SK-N-SH treated with all-trans-retinoic acid at 6 μM for 48 hours (cell line): Measurements from ENCODE around the gene ZNF512.

Experiments used
- ATAC-seq: fragments of 200-7000 bp; cut with Tn5 transposase; 3 replicates; pipeline ENCODE4 v1.9.1; 2020; ENCODE audit warnings: mild to moderate bottlenecking, moderate library complexity
- ARNTL ChIP-seq: fragments of 450-650 bp; formaldehyde crosslinking; IDR thresholded peaks from 2 replicates; pipeline ENCODE4 v1.5.0; 2020; ENCODE audit warnings: low read depth, mild to moderate bottlenecking, moderate library complexity, borderline replicate concordance
- BACH2 ChIP-seq: fragments of 250-450 bp; sonication (Bioruptor Pico); IDR thresholded peaks from 2 replicates; pipeline ENCODE4 v1.9.0; 2021; ENCODE audit warnings: mild to moderate bottlenecking, borderline replicate concordance
- CREB5 ChIP-seq: fragments of 250-450 bp; sonication (Bioruptor Pico); IDR thresholded peaks from 2 replicates; pipeline ENCODE4 v1.5.1; 2020; ENCODE audit warnings: low read depth, mild to moderate bottlenecking, moderate library complexity
- CSDC2 ChIP-seq: fragments of 250-450 bp; sonication (Bioruptor Pico); IDR thresholded peaks from 2 replicates; pipeline ENCODE4 v1.5.0; 2020; ENCODE audit warnings: mild to moderate bottlenecking, moderate library complexity
- CSRNP3 ChIP-seq: fragments of 250-450 bp; sonication (Bioruptor Pico); IDR thresholded peaks from 2 replicates; pipeline ENCODE4 v1.5.1; 2021; ENCODE audit warnings: mild to moderate bottlenecking, moderate library complexity
- ESRRG ChIP-seq: fragments of 250-450 bp; sonication (Bioruptor Pico); IDR thresholded peaks from 2 replicates; pipeline ENCODE4 v1.6.1; 2021; ENCODE audit warnings: mild to moderate bottlenecking
- GLIS3 ChIP-seq: fragments of 250-450 bp; sonication (Bioruptor Pico); IDR thresholded peaks from 2 replicates; pipeline ENCODE4 v1.5.0; 2020; ENCODE audit warnings: mild to moderate bottlenecking, moderate library complexity
- ISL1 ChIP-seq: fragments of 250-450 bp; sonication (Bioruptor Pico); IDR thresholded peaks from 2 replicates; pipeline ENCODE4 v2.1.2; 2022; ENCODE audit warnings: mild to moderate bottlenecking, moderate library complexity
- OSR1 ChIP-seq: fragments of 250-450 bp; sonication (Bioruptor Pico); IDR thresholded peaks from 2 replicates; pipeline ENCODE4 v1.8.0; 2022; ENCODE audit warnings: moderate library complexity, mild to moderate bottlenecking, inconsistent platforms
- PATZ1 ChIP-seq: fragments of 250-450 bp; sonication (Bioruptor Pico); IDR thresholded peaks from 2 replicates; pipeline ENCODE4 v1.8.0; 2020; ENCODE audit warnings: mild to moderate bottlenecking, moderate library complexity, borderline replicate concordance
- PPARA ChIP-seq: fragments of 250-450 bp; sonication (Bioruptor Pico); IDR thresholded peaks from 2 replicates; pipeline ENCODE4 v1.5.0; 2020; ENCODE audit warnings: mild to moderate bottlenecking, borderline replicate concordance
- RARB ChIP-seq: fragments of 250-450 bp; sonication (Bioruptor Pico); IDR thresholded peaks from 2 replicates; pipeline ENCODE4 v1.8.0; 2021; ENCODE audit warnings: mild to moderate bottlenecking, moderate library complexity
- SNAI2 ChIP-seq: fragments of 250-450 bp; sonication (Bioruptor Pico); IDR thresholded peaks from 2 replicates; pipeline ENCODE4 v1.5.0; 2020; ENCODE audit warnings: mild to moderate bottlenecking, moderate library complexity
- TCF4 ChIP-seq: fragments of 250-450 bp; sonication (Bioruptor Pico); IDR thresholded peaks from 2 replicates; pipeline ENCODE4 v1.8.0; 2021; ENCODE audit warnings: mild to moderate bottlenecking, moderate library complexity, borderline replicate concordance
- TOX ChIP-seq: fragments of 250-450 bp; sonication (Bioruptor Pico); IDR thresholded peaks from 2 replicates; pipeline ENCODE4 v1.8.0; 2021; ENCODE audit warnings: mild to moderate bottlenecking, moderate library complexity, borderline replicate concordance
- TSHZ2 ChIP-seq: fragments of 250-450 bp; sonication (Bioruptor Pico); IDR thresholded peaks from 2 replicates; pipeline ENCODE4 v1.5.0; 2020; ENCODE audit warnings: mild to moderate bottlenecking, moderate library complexity
- ZC3H10 ChIP-seq: fragments of 250-450 bp; sonication (Bioruptor Pico); IDR thresholded peaks from 2 replicates; pipeline ENCODE4 v1.5.1; 2021; ENCODE audit warnings: mild to moderate bottlenecking, moderate library complexity
- ZFP3 ChIP-seq: fragments of 250-450 bp; sonication (Bioruptor Pico); IDR thresholded peaks from 2 replicates; pipeline ENCODE4 v1.5.0; 2020; ENCODE audit warnings: mild to moderate bottlenecking, moderate library complexity
- ZFP30 ChIP-seq: fragments of 450-650 bp; formaldehyde crosslinking; IDR thresholded peaks from 2 replicates; pipeline ENCODE4 v1.5.0; 2022; ENCODE audit warnings: mild to moderate bottlenecking, moderate library complexity
- ZNF565 ChIP-seq: fragments of 450-650 bp; formaldehyde crosslinking; conservative IDR thresholded peaks from 2 replicates; pipeline ENCODE4 v1.5.0; 2020; ENCODE audit warnings: low read depth, mild to moderate bottlenecking, moderate library complexity
- ZNF70 ChIP-seq: fragments of 450-650 bp; formaldehyde crosslinking; IDR thresholded peaks from 2 replicates; pipeline ENCODE4 v1.5.0; 2020; ENCODE audit warnings: mild to moderate bottlenecking, moderate library complexity
- ZNF8 ChIP-seq: fragments of 450-650 bp; formaldehyde crosslinking; IDR thresholded peaks from 2 replicates; pipeline ENCODE4 v1.5.0; 2020; ENCODE audit warnings: mild to moderate bottlenecking, moderate library complexity

Gene ZNF512

GRCh38 chr2:27566628-27567027 is 16.2 kb upstream of the ZNF512 start:
- ATAC-seq = no peak
- TF ChIP-seq ZFP3 (CRISPR knock-in tag) (no peak), PPARA (CRISPR knock-in tag) (no peak), ZFP30 (no peak), ZC3H10 (CRISPR knock-in tag) (no peak), ZNF565 (CRISPR knock-in tag) (no peak), OSR1 (CRISPR knock-in tag) (no peak), GLIS3 (CRISPR knock-in tag) (no peak), SNAI2 (CRISPR knock-in tag) (no peak), TSHZ2 (CRISPR knock-in tag) (no peak), CSRNP3 (no peak), ISL1 (CRISPR knock-in tag) (no peak), ZNF70 (no peak), ARNTL (CRISPR knock-in tag) (no peak), RARB (no peak)

- peak; percentile 25; the same call in 1 of the 3 replicates for ATAC-seq
- no peak for TF ChIP-seq TOX
- no peak for TF ChIP-seq OSR1 (CRISPR knock-in tag)
Observed at GRCh38 chr2:27569398-27569797, 13.4 kb upstream of the ZNF512 start.

GRCh38 chr2:27571197-27571596 is 11.6 kb upstream of the ZNF512 start:
- ATAC-seq = no peak
- TF ChIP-seq PATZ1 (no peak), ZNF70 (no peak), TOX (no peak), ZC3H10 (CRISPR knock-in tag) (no peak), ZFP30 (no peak), CSRNP3 (no peak), CSDC2 (CRISPR knock-in tag) (no peak), RARB (no peak), ZNF565 (CRISPR knock-in tag) (no peak), TCF4 (CRISPR knock-in tag) (no peak), GLIS3 (CRISPR knock-in tag) (no peak), ARNTL (CRISPR knock-in tag) (no peak), PPARA (CRISPR knock-in tag) (no peak), OSR1 (CRISPR knock-in tag) (no peak), ISL1 (CRISPR knock-in tag) (no peak)

GRCh38 chr2:27571681-27572080 is 11.2 kb upstream of the ZNF512 start:
- no peak for ATAC-seq
- no peak for TF ChIP-seq ISL1 (CRISPR knock-in tag)
- no peak for TF ChIP-seq ZNF70
- no peak for TF ChIP-seq ZNF8 (CRISPR knock-in tag)
- no peak for TF ChIP-seq ARNTL (CRISPR knock-in tag)
- no peak for TF ChIP-seq CSRNP3
- no peak for TF ChIP-seq OSR1 (CRISPR knock-in tag)
- no peak for TF ChIP-seq ESRRG
- no peak for TF ChIP-seq TSHZ2 (CRISPR knock-in tag)
- no peak for TF ChIP-seq PPARA (CRISPR knock-in tag)
- TF ChIP-seq ZFP3 (CRISPR knock-in tag) = no peak
- TF ChIP-seq CREB5 = no peak
- no peak for TF ChIP-seq BACH2 (CRISPR knock-in tag)
- no peak for TF ChIP-seq ZFP30
- no peak for TF ChIP-seq ZC3H10 (CRISPR knock-in tag)
- no peak for TF ChIP-seq TCF4 (CRISPR knock-in tag)
- no peak for TF ChIP-seq RARB
- no peak for TF ChIP-seq TOX
